ENCODE data around the gene IGIP.
"Not testable (repeated sequence)": the region's sequence is repeated elsewhere in the genome, so short reads cannot be mapped to it uniquely, and the experiment has no call there.

The IGIP gene

DNA sequence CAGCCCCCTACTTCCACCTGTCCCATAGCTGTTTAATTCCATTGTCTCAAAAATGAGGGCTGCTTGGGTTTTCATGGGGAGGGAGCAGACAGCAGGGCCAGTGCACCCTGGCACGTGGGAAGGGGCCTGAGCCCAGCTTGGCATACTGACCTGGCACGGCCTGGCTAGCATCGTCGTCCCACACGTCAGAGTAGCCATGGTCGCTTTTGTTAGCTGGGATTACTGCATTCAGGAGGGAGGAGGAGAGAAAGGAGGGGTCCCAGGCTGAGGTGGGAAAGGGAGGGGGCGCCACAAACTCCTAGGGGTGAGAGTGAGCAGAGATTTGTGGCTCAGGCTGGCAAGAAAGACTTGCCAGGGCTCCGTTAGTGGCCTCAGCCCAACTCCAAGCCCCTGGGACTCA lies 28.2 kb downstream of the IGIP start:
- no peak for DNase-seq
- in situ Hi-C loops (cut with HindIII; ENCODE audit: low pct_ligation_motif_present, low pct_unique_long_range_greater_than_20kb, low sequenced_read_pairs), result no loop called here

DNA sequence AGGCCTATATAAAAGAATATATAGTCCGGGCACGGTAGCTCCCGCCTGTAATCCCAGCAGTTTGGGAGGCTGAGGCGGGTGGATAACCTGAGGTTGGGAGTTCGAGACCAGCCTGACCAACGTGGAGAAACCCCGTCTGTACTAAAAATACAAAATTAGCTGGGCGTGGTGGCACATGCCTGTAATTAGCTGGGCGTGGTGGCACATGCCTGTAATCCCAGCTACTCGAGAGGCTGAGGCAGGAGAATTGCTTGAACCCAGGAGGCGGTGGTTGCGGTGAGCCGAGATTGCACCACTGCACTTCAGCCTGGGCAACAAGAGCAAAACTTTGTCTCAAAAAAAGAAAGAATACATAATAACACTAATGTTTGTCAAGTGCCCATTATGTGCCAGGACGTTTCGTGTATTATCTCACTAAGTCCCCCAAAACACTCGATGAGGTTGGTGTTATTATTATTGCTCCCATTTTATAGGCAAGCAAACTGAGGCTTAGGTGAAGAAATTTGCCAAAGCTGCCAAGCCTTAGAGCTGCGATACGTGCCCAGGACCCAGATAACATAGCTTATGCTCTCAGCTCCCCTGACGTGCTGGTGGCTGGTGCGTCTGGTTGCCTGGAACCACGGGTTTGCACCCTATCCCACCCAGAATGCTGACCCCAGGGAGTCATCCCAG lies 29.1 kb downstream of the IGIP start:
- DNase-seq; in situ Hi-C loops (cut with HindIII; ENCODE audit: low pct_ligation_motif_present, low pct_unique_long_range_greater_than_20kb, low sequenced_read_pairs): not testable (repeated sequence)

DNA sequence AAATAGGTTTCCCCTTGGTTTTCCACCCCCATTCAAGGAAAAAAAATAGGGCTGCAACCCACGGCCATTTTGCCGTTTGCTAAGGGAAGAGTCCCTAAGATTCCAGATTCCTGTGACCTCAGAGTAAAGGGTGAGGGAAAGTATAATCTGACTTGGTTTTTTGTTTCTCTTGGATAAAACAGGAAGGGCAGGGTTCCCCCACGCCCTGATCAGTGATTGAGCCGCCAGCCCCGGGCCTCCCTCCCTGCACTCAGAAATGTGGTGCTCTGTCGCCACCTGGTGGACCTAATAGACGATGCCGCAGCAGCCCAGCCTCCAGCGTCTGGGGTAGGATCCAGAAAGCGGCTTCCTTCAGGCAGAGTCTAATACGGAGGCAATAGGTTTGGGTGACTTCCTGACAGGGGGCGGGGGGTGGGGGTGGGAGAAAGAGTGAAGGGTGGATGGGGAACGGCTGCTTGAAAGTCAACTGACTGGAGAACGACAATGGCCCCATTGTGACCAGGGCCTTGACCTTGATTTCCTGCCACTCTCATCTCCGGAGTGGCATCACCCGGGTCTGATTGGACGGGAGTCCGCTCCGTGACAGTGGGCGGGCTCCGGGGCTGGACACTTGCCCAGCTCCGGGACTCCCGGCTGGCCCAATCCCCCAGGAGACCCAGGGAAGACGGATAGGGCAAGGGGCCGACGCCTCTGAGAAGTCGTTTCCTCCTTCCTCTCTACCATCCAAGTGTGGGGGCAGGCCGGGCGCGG lies 31.5 kb downstream of the IGIP start:
- in situ Hi-C loops (cut with HindIII; ENCODE audit: low pct_ligation_motif_present, low pct_unique_long_range_greater_than_20kb, low sequenced_read_pairs), result no loop called here
- DNase-seq, result peak; percentile 81

DNA sequence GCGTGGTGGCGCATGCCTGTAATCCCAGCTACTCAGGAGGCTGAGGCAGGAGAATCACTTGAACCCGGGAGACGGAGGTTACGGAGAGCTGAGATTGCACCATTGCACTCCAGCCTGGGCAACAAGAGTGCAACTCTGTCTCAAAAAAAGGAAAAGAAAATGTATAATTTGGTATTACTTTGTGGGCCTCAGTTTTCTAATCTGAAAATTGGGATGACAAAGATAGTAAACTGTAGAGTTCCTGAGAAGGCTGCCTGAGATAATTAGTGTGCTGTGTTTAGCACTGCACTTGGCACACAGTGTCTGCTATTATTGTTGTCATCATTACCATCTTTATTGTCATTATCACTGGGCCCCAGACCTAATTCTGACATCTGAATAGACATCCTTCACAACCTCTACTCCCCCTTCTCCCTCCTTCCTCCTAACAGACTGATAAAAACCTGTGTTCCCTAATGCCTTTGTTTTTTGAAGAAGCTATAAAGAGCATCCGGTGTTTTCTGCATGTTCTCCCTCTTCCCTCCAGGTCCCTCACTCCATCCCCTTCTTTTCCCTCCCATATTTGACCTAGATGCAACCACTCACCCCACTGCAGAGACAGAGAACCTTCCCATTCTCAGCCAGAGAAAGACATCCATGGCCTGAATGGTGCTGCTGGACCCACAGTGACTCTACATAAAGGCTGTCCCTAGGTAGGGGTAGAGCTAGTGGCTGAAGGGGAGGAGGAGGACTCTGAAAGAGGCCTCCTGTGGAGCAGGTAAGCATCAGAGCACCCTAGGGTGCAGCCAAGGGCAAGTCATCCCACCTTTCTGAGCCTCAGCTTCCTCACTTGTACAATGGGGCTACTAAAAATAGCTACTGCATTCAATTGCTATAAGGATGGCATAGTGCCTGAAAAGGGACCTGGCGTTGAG lies 33.5 kb downstream of the IGIP start:
- in situ Hi-C loops (cut with HindIII; ENCODE audit: low pct_ligation_motif_present, low pct_unique_long_range_greater_than_20kb, low sequenced_read_pairs), result no loop called here
- no peak for DNase-seq

DNA sequence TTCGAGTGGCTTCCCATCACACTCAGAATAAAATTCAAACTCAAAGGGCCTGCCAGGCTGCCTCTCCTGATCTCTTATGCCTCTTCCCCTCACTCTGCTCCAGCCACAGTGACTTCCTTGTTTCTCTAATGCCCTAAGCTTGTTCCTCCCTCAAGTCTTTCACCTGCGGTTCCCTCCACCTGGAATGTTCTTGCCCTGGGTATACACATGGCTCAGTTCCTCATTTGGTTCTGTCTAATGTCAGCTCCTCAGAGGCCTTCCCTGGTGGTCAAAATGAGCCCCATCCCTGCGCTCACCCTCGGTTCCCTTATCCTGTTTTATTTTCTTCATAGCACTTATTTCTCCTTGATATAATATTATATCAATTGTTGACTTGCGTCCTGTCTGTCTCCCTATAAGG lies 36.5 kb downstream of the IGIP start:
- no peak for DNase-seq
- in situ Hi-C loops (cut with HindIII; ENCODE audit: low pct_ligation_motif_present, low pct_unique_long_range_greater_than_20kb, low sequenced_read_pairs), result no loop called here

DNA sequence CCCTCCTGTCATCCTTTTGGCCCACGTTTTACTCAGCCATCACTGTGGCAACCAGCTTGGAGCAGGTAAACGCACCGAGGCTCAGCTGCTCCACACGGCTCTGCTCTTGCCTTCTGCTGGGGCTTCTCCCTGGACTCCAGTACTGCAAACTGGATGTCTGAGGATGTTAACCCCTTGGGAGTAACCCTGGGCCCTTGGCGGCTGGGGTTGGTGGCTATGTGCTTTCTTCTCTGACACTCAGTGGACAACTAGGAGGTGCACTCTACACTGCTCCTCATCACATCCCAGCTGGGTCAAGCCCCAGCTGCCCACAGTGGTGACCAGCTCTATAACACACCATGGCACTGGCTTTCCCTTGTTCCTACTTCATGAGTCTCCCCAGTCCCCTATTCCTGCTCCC lies 37.0 kb downstream of the IGIP start:
- no peak for DNase-seq
- in situ Hi-C loops (cut with HindIII; ENCODE audit: low pct_ligation_motif_present, low pct_unique_long_range_greater_than_20kb, low sequenced_read_pairs), result no loop called here

DNA sequence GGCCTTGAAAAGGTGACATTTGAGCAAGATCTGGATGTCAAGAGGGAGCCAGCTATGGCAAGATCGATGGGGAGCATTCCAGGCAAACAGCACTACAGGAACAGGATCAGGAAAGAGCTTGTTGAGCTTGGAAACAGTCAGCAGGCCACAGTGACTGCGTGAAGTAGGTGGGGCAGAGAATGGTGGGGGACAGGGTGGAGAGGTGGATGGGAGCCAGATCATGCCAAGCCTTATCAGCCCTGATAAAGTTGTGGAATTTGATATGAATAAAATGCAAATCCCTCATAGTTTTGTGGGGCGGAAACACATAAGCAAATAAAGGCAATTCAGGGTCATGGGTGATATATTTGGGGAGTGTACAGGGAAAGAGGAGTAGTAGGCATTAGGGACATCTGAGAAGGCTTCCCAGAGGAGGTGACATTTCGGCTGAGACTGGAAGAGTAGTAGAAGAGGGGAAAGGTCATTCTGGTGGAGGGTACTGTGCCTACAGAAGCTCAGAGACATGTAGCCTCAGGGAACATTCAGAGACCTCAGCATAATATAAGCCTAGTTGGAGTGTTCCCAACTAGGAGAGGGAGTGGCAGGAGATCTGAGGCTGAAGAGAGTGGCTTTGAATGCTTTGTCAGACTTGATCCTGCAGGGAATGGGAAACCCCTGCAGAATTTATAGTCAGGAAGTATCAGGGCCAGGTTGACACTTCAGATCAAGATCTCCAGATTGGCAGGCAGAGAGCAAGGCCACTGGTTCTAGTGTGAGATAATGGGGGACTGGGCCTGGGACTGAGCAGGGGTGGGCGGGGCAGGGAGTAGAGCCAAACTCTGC lies 39.6 kb downstream of the IGIP start:
- in situ Hi-C loops (cut with HindIII; ENCODE audit: low pct_ligation_motif_present, low pct_unique_long_range_greater_than_20kb, low sequenced_read_pairs), result no loop called here
- no peak for DNase-seq

DNA sequence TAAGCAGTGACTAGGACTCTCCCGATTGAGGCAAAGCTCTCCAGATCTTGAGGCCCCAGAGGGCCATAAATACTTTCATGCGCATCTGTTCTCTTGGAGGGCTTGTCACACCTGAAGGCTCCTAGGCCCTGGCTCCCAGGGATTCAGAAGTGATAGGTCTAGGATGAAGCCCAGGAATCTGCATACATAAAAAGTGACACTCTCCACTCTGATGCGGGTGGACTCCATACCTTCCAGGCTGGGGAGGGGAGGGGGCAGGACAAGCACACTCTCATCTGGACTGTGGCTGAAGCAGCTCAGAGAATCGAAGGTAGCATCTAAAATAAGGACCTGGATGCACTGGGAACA lies 40.2 kb downstream of the IGIP start:
- DNase-seq, result no peak
- in situ Hi-C loops (cut with HindIII; ENCODE audit: low pct_ligation_motif_present, low pct_unique_long_range_greater_than_20kb, low sequenced_read_pairs), result no loop called here

DNA sequence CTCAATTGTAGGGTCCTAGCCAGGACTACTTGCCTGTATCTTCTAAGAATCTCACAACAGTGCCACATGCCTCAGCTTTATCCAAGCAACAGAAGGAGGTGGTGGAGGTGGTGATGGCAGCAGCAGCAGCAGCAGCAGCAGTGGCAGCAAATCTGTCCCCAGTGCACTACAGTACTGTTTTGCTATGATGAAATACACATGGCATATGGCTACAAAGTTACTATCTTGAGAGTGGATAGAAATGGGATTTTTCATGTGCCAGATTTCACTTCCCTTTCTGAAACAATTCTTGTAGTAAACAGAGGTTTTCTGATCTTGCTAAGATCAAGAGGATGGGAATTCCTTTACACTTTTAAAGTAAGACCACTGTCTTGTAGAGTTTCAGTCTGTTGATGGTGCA lies 41.2 kb downstream of the IGIP start:
- in situ Hi-C loops (cut with HindIII; ENCODE audit: low pct_ligation_motif_present, low pct_unique_long_range_greater_than_20kb, low sequenced_read_pairs), result no loop called here
- no peak for DNase-seq

DNA sequence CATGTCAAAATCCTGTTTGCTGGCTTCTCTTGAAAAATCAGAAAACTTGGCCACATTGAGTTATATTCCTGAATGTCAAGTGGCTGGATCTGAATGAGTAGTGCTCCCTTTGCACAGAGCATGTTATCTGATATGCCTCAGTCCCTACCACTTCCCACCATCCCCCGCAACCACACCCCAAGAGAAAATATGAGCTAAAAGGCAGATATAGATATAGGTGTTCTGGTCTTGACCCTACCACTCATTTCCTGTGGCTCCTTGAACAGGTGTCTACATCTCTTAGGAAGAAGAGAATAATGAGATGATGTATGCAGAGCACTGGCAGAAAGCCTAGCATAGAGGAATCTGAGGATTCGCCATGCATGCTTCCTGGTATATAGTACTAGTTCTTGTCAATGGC lies 42.6 kb downstream of the IGIP start:
- in situ Hi-C loops (cut with HindIII; ENCODE audit: low pct_ligation_motif_present, low pct_unique_long_range_greater_than_20kb, low sequenced_read_pairs), result no loop called here
- DNase-seq, result no peak

DNA sequence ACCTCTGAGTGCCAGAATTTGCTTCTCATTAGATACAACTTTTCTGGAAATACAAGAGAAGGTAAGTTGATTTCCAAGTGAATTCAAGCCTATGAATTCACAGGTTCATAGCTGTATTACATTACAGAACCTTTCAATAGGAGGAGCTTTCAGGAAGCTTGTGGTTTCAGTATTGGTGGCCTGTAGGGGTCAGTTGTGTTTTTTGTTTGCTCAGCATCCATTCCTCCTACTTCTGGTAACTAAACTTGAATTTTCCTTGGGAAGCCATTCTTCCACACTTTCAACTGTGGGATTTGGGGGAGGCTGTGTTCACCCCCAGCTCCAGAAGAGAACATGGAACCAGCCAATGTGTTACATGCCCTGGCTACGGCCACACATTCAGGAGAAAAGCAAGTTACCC lies 43.7 kb downstream of the IGIP start:
- peak; percentile 33 for DNase-seq
- in situ Hi-C loops (cut with HindIII; ENCODE audit: low pct_ligation_motif_present, low pct_unique_long_range_greater_than_20kb, low sequenced_read_pairs), result no loop called here

DNA sequence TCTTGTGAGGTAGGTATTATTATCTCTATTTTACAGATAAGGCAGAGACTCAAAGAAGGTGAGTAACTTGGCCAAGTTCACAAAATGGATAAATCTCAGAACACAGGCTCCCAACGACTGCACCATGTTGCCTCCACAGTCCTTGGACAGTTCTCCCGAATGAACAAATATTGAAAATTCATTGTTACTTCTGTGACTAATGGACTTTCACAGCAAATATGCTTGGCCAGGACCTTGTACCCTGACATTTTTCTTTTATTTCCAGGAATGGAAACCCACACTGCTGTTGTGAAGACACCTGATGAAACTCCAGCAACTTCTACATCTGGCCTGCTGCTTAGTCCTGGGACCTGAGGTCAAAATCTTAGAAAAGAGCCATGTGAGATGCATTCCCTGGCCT lies 46.7 kb downstream of the IGIP start:
- in situ Hi-C loops (cut with HindIII; ENCODE audit: low pct_ligation_motif_present, low pct_unique_long_range_greater_than_20kb, low sequenced_read_pairs), result no loop called here

DNA sequence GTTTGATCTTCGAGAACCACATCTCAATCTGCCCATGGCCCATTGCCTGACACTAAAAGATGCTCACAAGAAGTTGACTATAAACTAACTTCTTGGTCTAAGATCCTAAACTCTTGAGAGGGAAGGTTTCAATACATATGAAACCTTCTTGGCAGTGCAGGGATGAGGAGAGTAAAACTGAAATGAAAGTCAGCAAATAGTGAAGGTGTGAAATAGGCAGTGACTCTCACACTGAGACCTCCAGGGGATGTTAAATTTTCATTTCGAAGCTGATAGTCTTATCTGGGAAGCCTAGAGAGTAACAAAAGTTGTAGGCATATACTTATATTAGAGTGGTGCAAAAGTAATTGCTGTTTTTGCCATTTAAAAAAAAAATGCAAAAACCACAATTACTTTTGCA lies 48.3 kb downstream of the IGIP start:
- no peak for DNase-seq
- in situ Hi-C loops (cut with HindIII; ENCODE audit: low pct_ligation_motif_present, low pct_unique_long_range_greater_than_20kb, low sequenced_read_pairs), result no loop called here

More for the DNA sequence above, 46.7 kb downstream of the IGIP start:
- DNase-seq, result no peak

DNA sequence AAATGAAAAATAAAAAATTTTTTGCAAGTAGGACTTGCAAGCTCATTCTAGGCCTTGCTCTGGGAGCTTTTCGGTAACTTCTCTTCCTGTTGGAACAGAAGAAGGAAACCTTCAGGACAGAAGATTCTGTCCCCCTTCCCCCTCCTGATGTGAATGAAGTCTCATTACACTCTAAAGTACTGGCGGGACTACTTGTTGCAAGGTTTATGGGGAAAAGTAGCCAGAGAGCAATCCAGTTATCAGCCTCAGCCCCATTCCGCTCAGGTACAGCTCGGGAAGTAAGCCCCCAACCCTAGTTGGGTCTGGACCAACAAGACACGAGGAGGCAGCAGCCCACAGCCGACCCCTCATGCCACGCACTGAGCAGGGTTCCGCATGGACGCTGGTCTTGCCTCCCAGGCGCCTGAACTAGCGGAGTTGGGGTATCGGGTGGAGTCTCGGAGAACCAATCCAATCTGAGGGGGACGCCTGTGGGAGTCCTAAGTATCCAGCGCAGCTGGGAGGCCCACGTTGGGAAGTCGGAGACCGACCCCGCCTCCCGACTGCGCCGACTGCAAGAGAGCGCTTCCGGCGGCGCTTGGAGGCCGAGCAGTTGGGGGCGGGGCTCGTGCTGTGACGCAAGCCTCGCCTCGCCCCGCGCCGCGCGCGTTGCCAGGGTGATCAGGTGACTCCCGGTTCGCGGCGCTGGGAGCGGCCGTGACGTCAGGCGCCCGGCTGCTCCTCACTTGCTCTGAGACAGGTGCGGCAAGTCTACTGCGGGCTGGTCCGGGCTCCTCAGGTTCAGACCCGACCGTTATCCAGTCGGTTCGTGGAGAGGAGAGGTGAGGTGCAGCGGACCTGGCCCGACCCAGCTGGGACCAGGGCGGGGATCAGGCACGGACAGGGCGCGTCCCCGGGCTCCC lies 49.0 kb downstream of the IGIP start, which contains the start of gene CYSTM1:
Gene CYSTM1 (plus strand): TSS at position 724 of the 902 bp plus-strand sequence. CDS start 19,278 bp downstream, outside the sequence.
- peak; percentile 93 for DNase-seq
- in situ Hi-C loops (cut with HindIII; ENCODE audit: low pct_ligation_motif_present, low pct_unique_long_range_greater_than_20kb, low sequenced_read_pairs), result no loop called here

DNA sequence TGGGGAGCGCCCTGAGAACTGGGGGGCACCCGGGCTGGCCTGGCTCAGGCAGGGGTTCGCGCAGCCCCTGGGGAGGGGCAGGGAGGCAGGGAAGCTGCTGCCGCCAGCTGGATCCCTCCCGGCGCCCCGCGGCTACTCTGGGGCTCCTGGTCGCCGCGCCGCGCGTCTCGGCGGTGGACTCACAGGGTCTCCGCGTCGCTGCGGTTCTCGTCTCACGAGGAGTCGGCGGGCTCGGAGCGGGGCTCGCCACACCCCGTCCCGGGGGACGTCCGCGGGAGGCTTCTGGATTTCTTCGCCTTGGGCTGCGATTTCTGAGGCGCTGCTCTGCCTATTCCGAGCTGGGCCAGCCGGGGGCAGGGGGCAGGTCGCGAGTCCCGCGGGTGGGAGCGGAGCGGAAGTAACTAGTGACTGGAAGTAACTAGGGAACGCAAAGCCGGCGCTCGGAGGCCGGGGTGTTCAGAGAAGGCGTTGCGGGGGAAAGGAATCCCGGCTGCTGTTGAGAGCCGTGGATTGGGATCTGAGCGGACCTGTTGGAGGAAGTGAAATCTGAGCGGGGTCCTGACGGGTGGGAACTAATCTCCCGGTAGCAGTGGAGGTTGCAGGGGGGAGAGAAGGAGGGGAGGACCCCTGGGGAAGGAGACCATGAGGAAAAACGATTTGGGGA lies 49.8 kb downstream of the IGIP start:
- in situ Hi-C loops (cut with HindIII; ENCODE audit: low pct_ligation_motif_present, low pct_unique_long_range_greater_than_20kb, low sequenced_read_pairs), result no loop called here
- peak; percentile 74 for DNase-seq

DNA sequence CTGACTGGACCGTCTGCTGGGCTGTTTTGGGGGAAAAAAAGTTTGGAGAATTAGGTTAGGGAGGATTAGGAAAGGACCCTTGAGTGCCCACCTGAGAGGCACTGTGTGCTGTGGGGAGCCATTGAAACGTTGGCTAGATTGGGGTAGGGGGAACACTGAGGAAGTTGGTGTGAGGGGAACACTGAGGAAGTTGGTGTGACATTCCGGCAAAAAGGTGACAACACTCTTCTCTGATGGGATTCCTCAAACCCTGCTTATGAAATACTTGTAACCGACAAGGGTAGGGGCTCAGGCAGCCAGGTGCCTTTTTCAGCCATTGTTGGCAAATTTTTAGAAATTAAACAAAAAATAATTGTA lies 50.3 kb downstream of the IGIP start:
- in situ Hi-C loops (cut with HindIII; ENCODE audit: low pct_ligation_motif_present, low pct_unique_long_range_greater_than_20kb, low sequenced_read_pairs), result no loop called here
- DNase-seq, result no peak

DNA sequence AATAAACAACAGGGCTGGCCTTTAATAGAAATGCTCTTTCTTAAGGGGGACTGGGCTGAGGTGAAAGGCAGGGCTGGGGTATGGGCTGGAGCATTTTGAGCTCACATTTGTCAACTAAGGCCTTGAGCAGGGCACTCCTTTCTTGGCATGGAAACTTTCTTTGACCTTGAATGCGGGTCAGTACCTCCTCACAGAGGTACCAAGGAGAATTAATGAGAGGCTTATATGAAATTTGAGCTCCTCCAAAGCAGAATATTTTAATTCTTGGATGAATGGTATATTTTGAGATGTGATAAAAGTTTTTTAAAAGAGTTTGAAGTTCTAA lies 52.3 kb downstream of the IGIP start:
- in situ Hi-C loops (cut with HindIII; ENCODE audit: low pct_ligation_motif_present, low pct_unique_long_range_greater_than_20kb, low sequenced_read_pairs), result no loop called here
- no peak for DNase-seq
